GM10248 (cell line): ENCODE data around the gene LCORL.
A peak's percentile ranks its signal among the peaks of the same experiment; 100 is the strongest.

ENCODE experiments used
- CTCF ChIA-PET: fragments of 300-600 bp; sonication (Branson Sonifier 250); formaldehyde crosslinking; extraction: SDS; loops from one replicate; lab custom pipeline; 2021; ENCODE audit warnings: antibody characterized with exemption; lab: Yijun Ruan, JAX
- POLR2A ChIA-PET: fragments of 350-650 bp; sonication (Branson Sonifier 250); formaldehyde crosslinking; extraction: SDS; loops from one replicate; lab custom pipeline; 2020; ENCODE audit warnings: antibody characterized with exemption; lab: Yijun Ruan, JAX
- DNase-seq: peaks from one replicate; pipeline ENCODE4 v3.0.0; 2012; ENCODE audit errors: extremely low spot score
- TF ChIP-seq, protein P1 (sequence below): IDR thresholded peaks from 2 replicates; pipeline ENCODE4 v1.5.1; 2012; ENCODE audit warnings: mild to moderate bottlenecking, low read depth; ENCODE audit errors: extremely low read depth, missing control alignments, control extremely low read depth

The LCORL gene

DNA sequence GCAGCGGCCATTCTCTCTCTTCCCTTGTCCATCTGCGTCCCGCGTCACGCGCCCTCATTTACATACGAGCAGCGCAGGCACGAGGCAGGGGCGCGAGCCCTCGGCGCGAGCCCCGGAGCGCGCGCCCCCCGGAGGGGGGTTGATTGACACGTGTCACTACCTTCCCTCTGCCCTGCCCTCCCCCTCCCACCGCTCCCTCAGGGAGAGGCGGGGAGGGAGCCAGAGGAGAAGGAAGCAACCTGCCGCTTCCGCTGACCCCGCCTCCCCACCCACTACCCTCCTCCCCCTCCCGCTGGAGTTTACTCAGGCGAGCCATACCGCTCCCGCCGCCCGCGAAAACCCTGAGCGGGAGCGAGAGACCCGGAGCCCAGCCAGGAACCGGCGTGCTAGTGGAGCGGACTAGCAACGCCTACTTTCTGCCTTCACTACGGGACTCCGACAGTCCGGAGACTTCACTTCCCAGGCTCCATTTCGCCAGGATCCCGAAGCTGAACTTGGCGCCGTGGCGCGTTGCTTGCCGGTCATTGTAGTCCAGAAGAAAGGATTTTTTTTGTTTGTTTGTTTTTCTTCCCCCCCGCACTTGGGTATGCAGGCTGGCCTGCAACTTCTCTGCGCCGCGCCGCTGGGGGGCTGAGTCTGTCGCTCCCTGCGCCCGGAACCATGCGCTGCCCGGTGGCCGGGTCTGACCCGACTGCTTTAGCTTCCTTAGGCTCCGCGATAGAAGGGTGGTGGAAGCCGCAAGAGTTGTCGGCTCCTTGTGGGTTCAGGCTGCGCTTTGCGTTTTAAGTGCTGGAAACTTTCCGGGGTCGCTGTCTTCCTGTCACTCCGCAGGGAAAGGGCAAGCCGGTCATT is at the start of gene LCORL:
LCORL (minus strand) TSS at position 36 of the 852 bp plus-strand sequence; CDS start at position 32, 4 bp downstream.
- POLR2A ChIA-PET = interaction anchor here (0.7 to 0.8 kb wide), 2 partner anchors 8 to 38 kb away, joined by 3 read pairs; no protein-coding TSS in a partner anchor
- TF ChIP-seq, protein P1, sequence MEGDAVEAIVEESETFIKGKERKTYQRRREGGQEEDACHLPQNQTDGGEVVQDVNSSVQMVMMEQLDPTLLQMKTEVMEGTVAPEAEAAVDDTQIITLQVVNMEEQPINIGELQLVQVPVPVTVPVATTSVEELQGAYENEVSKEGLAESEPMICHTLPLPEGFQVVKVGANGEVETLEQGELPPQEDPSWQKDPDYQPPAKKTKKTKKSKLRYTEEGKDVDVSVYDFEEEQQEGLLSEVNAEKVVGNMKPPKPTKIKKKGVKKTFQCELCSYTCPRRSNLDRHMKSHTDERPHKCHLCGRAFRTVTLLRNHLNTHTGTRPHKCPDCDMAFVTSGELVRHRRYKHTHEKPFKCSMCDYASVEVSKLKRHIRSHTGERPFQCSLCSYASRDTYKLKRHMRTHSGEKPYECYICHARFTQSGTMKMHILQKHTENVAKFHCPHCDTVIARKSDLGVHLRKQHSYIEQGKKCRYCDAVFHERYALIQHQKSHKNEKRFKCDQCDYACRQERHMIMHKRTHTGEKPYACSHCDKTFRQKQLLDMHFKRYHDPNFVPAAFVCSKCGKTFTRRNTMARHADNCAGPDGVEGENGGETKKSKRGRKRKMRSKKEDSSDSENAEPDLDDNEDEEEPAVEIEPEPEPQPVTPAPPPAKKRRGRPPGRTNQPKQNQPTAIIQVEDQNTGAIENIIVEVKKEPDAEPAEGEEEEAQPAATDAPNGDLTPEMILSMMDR = peak; percentile 34
- peak; percentile 93 for DNase-seq
- CTCF ChIA-PET = interaction anchor here (1.4 to 1.8 kb wide), 2 partner anchors 14 to 205 kb away, joined by 6 to 7 read pairs; no protein-coding TSS in a partner anchor

DNA sequence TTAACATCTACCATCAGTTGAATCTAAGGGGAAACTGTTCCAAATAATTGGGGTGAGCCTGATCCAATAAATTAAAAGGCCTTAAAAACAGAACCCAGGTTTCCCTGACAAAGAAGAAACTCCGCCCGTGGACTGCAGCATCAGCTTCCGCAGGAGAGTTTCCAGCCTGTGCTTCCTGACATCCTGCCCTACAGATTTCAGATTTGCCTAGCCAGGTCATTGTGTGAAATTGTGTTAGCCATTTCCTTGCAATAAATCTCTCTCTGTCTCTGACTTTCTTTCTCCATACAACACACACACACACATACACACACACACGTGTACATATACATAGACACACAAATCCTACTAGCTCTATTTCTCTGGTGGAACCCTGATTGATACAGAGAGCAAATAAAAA is 48.3 kb upstream of the LCORL start:
- POLR2A ChIA-PET = no interaction called here
- TF ChIP-seq, protein P1 = no peak

DNA sequence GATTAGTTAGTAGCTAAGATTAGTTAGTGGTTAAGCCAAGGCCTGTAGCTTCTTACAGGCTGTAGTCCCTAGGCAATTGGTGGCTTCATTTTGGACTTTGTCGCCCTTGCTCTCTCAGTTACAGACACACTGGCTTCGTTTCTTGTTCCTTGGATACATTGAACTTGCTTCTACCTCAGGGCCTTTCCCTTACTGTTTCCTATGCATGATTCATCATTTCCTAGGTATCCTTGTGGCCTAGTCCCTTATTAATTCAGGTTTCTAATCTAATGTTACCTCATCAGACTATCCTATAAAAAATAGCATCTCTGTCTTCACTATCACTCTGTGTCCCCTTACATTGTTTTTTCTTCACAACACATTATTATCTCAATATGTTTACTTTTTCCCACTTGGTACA is 45.5 kb upstream of the LCORL start:
- POLR2A ChIA-PET = no interaction called here
- no peak for DNase-seq
- CTCF ChIA-PET = interaction anchor here (1.3 to 1.4 kb wide), 3 partner anchors 9 to 67 kb away, joined by 3 to 4 read pairs (median 3); no protein-coding TSS in a partner anchor
- TF ChIP-seq, protein P1 = no peak

More for the DNA sequence above, 48.3 kb upstream of the LCORL start:
- DNase-seq = no peak
- CTCF ChIA-PET = no interaction called here

DNA sequence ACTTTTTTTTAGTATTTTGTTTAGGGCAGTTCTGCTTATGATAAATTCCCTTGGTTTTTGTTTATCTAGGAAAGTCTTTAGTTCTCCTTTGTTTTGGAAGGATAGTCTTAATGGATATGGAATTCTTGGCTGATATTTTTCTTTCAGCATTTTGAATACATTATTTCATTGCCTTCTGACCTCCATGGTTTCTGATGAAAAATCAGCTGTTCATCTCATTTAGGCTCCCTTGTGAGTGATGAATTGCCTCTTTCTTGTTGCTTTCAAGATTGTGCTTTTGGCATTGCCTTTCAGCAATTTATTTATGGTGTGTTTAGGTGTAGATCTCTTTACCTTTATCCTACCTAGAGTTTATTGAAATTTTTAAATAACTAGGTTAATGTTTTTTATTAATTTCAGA is 41.5 kb upstream of the LCORL start:
- TF ChIP-seq, protein P1 = no peak
- ChIA-PET CTCF (no interaction called here), POLR2A (no interaction called here)
- DNase-seq = no peak

DNA sequence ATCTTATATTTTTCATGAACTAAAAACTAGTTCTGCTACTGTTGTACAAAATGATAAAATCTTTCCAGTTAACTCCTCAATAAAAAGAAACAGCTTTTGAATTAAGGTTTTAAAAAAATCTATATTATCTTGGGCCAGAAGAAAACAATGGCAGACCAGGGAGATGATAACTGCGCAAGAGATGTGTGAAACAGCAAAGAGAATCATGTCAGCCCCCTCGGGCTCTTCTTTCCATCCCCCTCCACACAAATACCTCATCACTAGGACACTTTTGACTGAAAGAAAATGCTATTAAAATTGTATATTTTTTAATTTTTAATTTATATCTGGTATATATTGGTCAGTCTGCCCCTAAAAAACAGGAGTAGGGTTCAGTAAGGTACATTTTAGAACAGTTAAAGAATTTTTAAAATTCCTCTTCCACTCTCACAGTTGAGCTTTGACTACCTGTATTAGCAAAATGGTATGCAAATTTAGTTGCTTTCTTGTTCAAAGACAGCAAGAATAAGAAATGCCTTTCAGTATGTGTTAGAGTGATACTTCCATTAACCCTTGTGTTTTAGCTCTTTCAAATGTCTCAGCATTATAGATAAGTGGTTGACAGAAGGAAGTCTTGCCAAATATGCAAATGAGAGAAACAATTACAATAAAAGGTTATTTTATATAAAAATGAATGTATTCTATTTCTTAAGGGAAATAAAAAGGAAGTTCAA is 36.4 kb upstream of the LCORL start:
- TF ChIP-seq, protein P1 = no peak
- ChIA-PET POLR2A (no interaction called here), CTCF (interaction anchor here (0.7 to 1.9 kb wide), 5 partner anchors 9 to 33 kb away, joined by 3 to 5 read pairs (median 3); no protein-coding TSS in a partner anchor)
- DNase-seq = peak; percentile 9

DNA sequence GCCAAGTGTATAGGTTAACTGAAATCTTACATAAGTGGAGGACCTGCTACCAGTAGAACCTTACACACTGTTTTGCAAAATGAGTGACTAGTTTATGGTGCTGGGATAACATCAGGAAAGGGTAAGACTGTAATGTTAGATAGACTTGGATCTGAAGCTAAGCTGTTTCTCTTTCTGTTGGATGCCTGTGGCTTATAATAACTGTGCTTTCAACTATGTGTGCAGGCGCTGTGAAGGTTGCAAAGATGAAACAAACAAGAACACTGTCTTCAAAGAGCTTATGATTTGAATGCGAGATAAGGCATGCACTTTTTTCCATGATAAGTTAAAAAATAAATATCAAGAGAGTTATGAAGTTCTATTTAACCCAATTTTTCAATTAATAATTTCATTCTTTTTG is 34.5 kb upstream of the LCORL start:
- ChIA-PET CTCF (no interaction called here), POLR2A (no interaction called here)
- DNase-seq = no peak
- TF ChIP-seq, protein P1 = no peak
